NCI-H2029 (cell line): Measurements from ENCODE around the gene ZNF222.
A peak's percentile ranks its signal among the peaks of the same experiment; 100 is the strongest.

ENCODE experiments used
- DNase-seq: peaks from one replicate; lab custom pipeline; 2025; lab: John Stamatoyannopoulos, UW

ZNF222 gene

GRCh38 chr19:44025217-44025936 lies at the start of gene ZNF222:
Gene ZNF222 (plus strand): TSS chr19:44025379. CDS start chr19:44025437, 58 bp downstream.
- peak; percentile 59 for DNase-seq

GRCh38 chr19:43976732-43977131 lies 48.4 kb upstream of the ZNF222 start:
- no peak for DNase-seq

GRCh38 chr19:43983544-43983911 lies 41.7 kb upstream of the ZNF222 start:
- DNase-seq, result no peak

- peak; percentile 96 for DNase-seq
Measured at GRCh38 chr19:43983912-43984686, 41.1 kb upstream of the ZNF222 start, which contains the start of gene ZNF155. Gene ZNF155 (plus strand): TSS chr19:43984188. CDS start chr19:43988544, 4,356 bp downstream.

- no peak for DNase-seq
Measured at GRCh38 chr19:43984687-43985000, 40.5 kb upstream of the ZNF222 start.

GRCh38 chr19:43997631-43998290 lies 27.4 kb upstream of the ZNF222 start:
- DNase-seq, result no peak

GRCh38 chr19:44002212-44002565 lies 23.0 kb upstream of the ZNF222 start:
- no peak for DNase-seq

- DNase-seq, result peak; percentile 96
Measured at GRCh38 chr19:44002566-44003460, 22.4 kb upstream of the ZNF222 start, which contains the start of gene ZNF230. Gene ZNF230 (plus strand): TSS chr19:44002957. CDS start chr19:44007079, 4,122 bp downstream.

GRCh38 chr19:44003461-44004009 lies 21.6 kb upstream of the ZNF222 start:
- DNase-seq, result no peak

- no peak for DNase-seq
Measured at GRCh38 chr19:44005973-44006372, 19.2 kb upstream of the ZNF222 start.

- DNase-seq, result no peak
Measured at GRCh38 chr19:44007473-44007872, 17.7 kb upstream of the ZNF222 start.

GRCh38 chr19:44010468-44010867 lies 14.7 kb upstream of the ZNF222 start:
- no peak for DNase-seq

- no peak for DNase-seq
Measured at GRCh38 chr19:44019498-44019897, 5.7 kb upstream of the ZNF222 start.

- no peak for DNase-seq
Measured at GRCh38 chr19:44021221-44021620, 4.0 kb upstream of the ZNF222 start.

GRCh38 chr19:44024900-44025216 lies 321 bp upstream of the ZNF222 start:
- DNase-seq, result no peak

- DNase-seq, result no peak
Measured at GRCh38 chr19:44026622-44027021, 1.4 kb downstream of the ZNF222 start.

- DNase-seq, result no peak
Measured at GRCh38 chr19:44032001-44032610, 6.9 kb downstream of the ZNF222 start.

GRCh38 chr19:44042147-44042546 lies 17.0 kb downstream of the ZNF222 start:
- no peak for DNase-seq

GRCh38 chr19:44050740-44051649 lies 25.8 kb downstream of the ZNF222 start:
- peak; percentile 82 for DNase-seq
